ENCODE results near the gene FER. TPM values are rescaled to one million over a fixed set of nuclear protein-coding genes. Genes with fewer than 3 reads are reported as not detected.

The FER gene
- total RNA-seq, 1 donor from 2014 or later = 13.4 TPM

GRCh38 chr5:109062664-109063063 lies 315.0 kb downstream of the FER start:
- Histone ChIP-seq H3K36me3 (no peaks in the 10 kb centered on the region), H3K4me3 (no peak overlapping the region), H3K27me3 (ENCODE audit: low read depth) (no peaks in the 10 kb centered on the region), H3K4me1 (no peaks in the 10 kb centered on the region), H3K9me3 (replicated peaks) (no peaks in the 10 kb centered on the region), H3K27ac (replicated peaks) (peak overlapping the region; percentile 31)
- TF ChIP-seq, protein P1, sequence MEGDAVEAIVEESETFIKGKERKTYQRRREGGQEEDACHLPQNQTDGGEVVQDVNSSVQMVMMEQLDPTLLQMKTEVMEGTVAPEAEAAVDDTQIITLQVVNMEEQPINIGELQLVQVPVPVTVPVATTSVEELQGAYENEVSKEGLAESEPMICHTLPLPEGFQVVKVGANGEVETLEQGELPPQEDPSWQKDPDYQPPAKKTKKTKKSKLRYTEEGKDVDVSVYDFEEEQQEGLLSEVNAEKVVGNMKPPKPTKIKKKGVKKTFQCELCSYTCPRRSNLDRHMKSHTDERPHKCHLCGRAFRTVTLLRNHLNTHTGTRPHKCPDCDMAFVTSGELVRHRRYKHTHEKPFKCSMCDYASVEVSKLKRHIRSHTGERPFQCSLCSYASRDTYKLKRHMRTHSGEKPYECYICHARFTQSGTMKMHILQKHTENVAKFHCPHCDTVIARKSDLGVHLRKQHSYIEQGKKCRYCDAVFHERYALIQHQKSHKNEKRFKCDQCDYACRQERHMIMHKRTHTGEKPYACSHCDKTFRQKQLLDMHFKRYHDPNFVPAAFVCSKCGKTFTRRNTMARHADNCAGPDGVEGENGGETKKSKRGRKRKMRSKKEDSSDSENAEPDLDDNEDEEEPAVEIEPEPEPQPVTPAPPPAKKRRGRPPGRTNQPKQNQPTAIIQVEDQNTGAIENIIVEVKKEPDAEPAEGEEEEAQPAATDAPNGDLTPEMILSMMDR (IDR thresholded peaks at IDR 0.05; ENCODE audit: borderline replicate concordance) = no peak
- intact Hi-C loops (cut with micrococcal nuclease) = no loop called here
- DNase-seq = no peak

- Histone ChIP-seq H3K36me3 (no peaks in the 10 kb centered on the region), H3K27ac (replicated peaks) (peak overlapping the region; percentile 31), H3K4me3 (no peak overlapping the region), H3K9me3 (replicated peaks) (no peaks in the 10 kb centered on the region), H3K27me3 (ENCODE audit: low read depth) (no peaks in the 10 kb centered on the region), H3K4me1 (no peaks in the 10 kb centered on the region)
- intact Hi-C loops (cut with micrococcal nuclease) = no loop called here
- TF ChIP-seq, protein P1 (IDR thresholded peaks at IDR 0.05; ENCODE audit: borderline replicate concordance) = no peak
- no peak for DNase-seq
These were observed 315.5 kb downstream of the FER start for GRCh38 chr5:109063223-109063622.

GRCh38 chr5:109076741-109077140 lies 329.0 kb downstream of the FER start:
- Histone ChIP-seq H3K27me3 (ENCODE audit: low read depth) (no peaks in the 10 kb centered on the region), H3K27ac (replicated peaks) (no peak overlapping the region), H3K4me3 (no peak overlapping the region), H3K9me3 (replicated peaks) (no peaks in the 10 kb centered on the region), H3K4me1 (peaks cover 5% of the 10 kb centered on the region), H3K36me3 (no peaks in the 10 kb centered on the region)
- TF ChIP-seq, protein P1 (IDR thresholded peaks at IDR 0.05; ENCODE audit: borderline replicate concordance) = no peak
- no peak for DNase-seq
- intact Hi-C loops (cut with micrococcal nuclease) = no loop called here

DNA sequence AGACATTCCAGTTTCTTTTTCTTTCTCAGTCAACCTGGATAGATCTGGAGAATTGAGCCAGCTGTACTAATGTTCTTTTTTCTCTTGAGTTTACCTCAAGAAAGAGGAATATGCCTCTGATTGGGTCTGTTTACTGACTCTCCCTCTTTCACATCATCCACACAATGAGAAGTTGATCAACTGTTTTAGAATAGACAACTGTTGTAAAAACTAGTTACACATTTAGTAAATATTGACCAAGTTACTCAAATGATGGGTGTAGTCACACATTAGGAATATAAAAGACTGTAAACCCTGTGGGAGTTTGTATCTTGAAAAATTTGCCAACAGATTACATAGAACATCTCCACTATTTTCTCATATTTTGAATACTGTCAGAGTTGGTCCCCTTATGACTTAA lies 330.8 kb downstream of the FER start:
- no peak for DNase-seq
- Histone ChIP-seq H3K27me3 (ENCODE audit: low read depth) (no peaks in the 10 kb centered on the region), H3K4me3 (no peak overlapping the region), H3K4me1 (peaks cover 5% of the 10 kb centered on the region), H3K27ac (replicated peaks) (no peak overlapping the region), H3K9me3 (replicated peaks) (no peaks in the 10 kb centered on the region), H3K36me3 (no peaks in the 10 kb centered on the region)
- intact Hi-C loops (cut with micrococcal nuclease) = no loop called here
- TF ChIP-seq, protein P1 (IDR thresholded peaks at IDR 0.05; ENCODE audit: borderline replicate concordance) = no peak

DNA sequence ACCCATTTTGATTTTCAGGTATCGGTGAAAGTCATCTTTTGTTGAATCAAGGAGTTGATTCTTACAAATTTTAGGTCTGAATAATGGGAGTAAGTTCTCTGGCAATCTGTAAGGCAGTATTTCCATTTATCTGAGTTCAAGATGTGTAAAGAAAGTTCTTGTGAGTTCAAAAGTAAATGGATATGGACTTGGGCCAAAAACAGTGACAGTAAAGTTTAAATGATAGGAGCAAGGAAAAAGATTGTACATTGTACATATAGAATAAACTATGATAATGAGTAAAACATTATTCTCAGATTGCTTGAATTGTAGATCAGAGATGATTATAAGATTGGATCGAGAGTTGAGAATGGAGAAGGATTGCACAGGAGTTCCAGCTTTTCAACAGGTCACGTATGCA lies 332.8 kb downstream of the FER start:
- Histone ChIP-seq H3K4me3 (no peak overlapping the region), H3K36me3 (no peaks in the 10 kb centered on the region), H3K27me3 (ENCODE audit: low read depth) (no peaks in the 10 kb centered on the region), H3K9me3 (replicated peaks) (no peaks in the 10 kb centered on the region), H3K4me1 (peaks cover 5% of the 10 kb centered on the region), H3K27ac (replicated peaks) (no peak overlapping the region)
- intact Hi-C loops (cut with micrococcal nuclease) = no loop called here
- DNase-seq = no peak
- TF ChIP-seq, protein P1 (IDR thresholded peaks at IDR 0.05; ENCODE audit: borderline replicate concordance) = no peak

DNA sequence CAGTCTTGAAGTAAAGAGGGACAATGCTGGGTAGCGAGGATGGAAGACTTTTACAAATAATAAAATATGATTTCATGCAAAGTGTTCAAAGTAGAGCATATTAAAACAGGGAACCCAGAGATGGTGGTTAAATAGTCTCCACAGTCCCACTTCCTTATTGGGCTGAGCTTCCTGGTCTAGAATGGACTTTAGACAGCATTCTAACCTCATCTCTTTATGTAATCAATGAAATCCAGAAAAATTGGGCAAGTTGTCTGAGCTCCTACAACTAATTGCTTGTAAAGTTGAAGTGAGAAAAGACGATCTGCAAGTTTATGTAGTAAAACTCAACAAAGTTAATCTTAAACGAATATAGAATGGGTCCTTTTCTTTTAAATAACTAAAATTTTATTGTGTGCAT lies 333.2 kb downstream of the FER start:
- peaks cover 5% of the 10 kb centered on the region for H3K4me1 ChIP-seq
- DNase-seq = no peak
- H3K27ac ChIP-seq (replicated peaks) = no peak overlapping the region
- H3K9me3 ChIP-seq (replicated peaks) = no peaks in the 10 kb centered on the region
- intact Hi-C loops (cut with micrococcal nuclease) = no loop called here
- no peaks in the 10 kb centered on the region for H3K27me3 ChIP-seq (ENCODE audit: low read depth)
- TF ChIP-seq, protein P1 (IDR thresholded peaks at IDR 0.05; ENCODE audit: borderline replicate concordance) = no peak
- H3K36me3 ChIP-seq = no peaks in the 10 kb centered on the region
- no peak overlapping the region for H3K4me3 ChIP-seq

Data from left ventricle myocardium inferior (tissue), 1 donor.